ENCODE measurements around the gene INPP5F.

Gene INPP5F

GRCh38 chr10:119871881-119872609 is 146.2 kb downstream of the INPP5F start:
- no peak for DNase-seq

- DNase-seq: no peak
These were observed 146.7 kb downstream of the INPP5F start, which contains the start of gene MCMBP for GRCh38 chr10:119872610-119872859. TSS of gene MCMBP (minus strand) at chr10:119872843. CDS start at chr10:119872584, 259 bp downstream.

- DNase-seq: no peak
These were observed 147.2 kb downstream of the INPP5F start for GRCh38 chr10:119872860-119873681.

GRCh38 chr10:119878524-119878923 is 152.7 kb downstream of the INPP5F start:
- no peak for DNase-seq
